OCI-LY7 (cell line): ENCODE data around the gene TTC38.

ENCODE experiments used
- CTCF ChIP-seq: fragments of 200-600 bp; sonication (generic); conservative IDR thresholded peaks from 2 replicates; pipeline ENCODE4 v1.5.1; 2014; ENCODE audit warnings: mild to moderate bottlenecking, antibody characterized with exemption, low read length, moderate library complexity, mixed read lengths
- EZH2phosphoT487 ChIP-seq: fragments of 200-600 bp; sonication (generic); IDR thresholded peaks from 2 replicates; pipeline ENCODE4 v1.6.1; 2018; ENCODE audit warnings: low read depth, borderline replicate concordance, mild to moderate bottlenecking, mixed run types, antibody characterized with exemption, low read length, moderate library complexity, mixed read lengths

- TF ChIP-seq CTCF (no peak), EZH2phosphoT487 (no peak)
Measured at GRCh38 chr22:46320716-46321386, 53.0 kb downstream of the TTC38 start.
